HepG2 (cell line): ENCODE results near the gene TLE1. TPM values are rescaled to one million over a fixed set of nuclear protein-coding genes. Genes with fewer than 3 reads are reported as not detected.

Experiments used
- ATAC-seq: fragments of 200-7000 bp; cut with Tn5 transposase; 3 replicates; pipeline ENCODE4 v1.9.1; 2020; ENCODE audit warnings: mild to moderate bottlenecking, moderate library complexity
- BruUV-seq: library from RNA; stranded (reverse); fragments of 400-500 nt; replicated peaks from 2 replicates; lab custom pipeline; 2021; lab: Mats Ljungman, UMichigan
- CTCF ChIA-PET: fragments of 300-600 bp; formaldehyde crosslinking; extraction: SDS; loops from one replicate; lab custom pipeline; 2021; ENCODE audit warnings: low total read pairs, inconsistent platforms, low intra/inter-chr PET ratio; lab: Yijun Ruan, JAX
- POLR2A ChIA-PET: fragments of 350-600 bp; sonication (Branson Sonifier 250); formaldehyde crosslinking; loops from one replicate; lab custom pipeline; 2020; ENCODE audit warnings: antibody characterized with exemption, inconsistent platforms; lab: Yijun Ruan, JAX
- DNase-seq: peaks from one replicate; pipeline ENCODE4 v3.0.0-alpha.2; 2015; ENCODE audit warnings: low spot score
- FAIRE-seq: peaks from 3 replicates; lab custom pipeline; 2011; peaks lifted over from hg19 to GRCh38; lab: Jason Lieb, UNC
- H2AFZ ChIP-seq: one replicate; pipeline ENCODE4 v1.6.1; 2011; ENCODE audit warnings: low read length, inconsistent platforms
- H3K27ac ChIP-seq: fragments of 300-600 bp; 3 replicates; pipeline ENCODE4 v1.8.0; 2011; ENCODE audit warnings: mixed run types, mild to moderate bottlenecking, mixed read lengths, low read length, inconsistent platforms; ENCODE audit not compliant: insufficient read depth; ENCODE audit errors: extremely low read length
- H3K27me3 ChIP-seq, 2 experiments: fragments of 200-600 bp in 1 of 2; 2 replicates in 1 of 2; 3 replicates in 1 of 2; pipeline versions ENCODE4 v1.6.0 to v1.8.0; 2011; ENCODE audit warnings: low read length in 2 of 2, mild to moderate bottlenecking in 2 of 2, moderate library complexity in 2 of 2, inconsistent platforms in 1 of 2; ENCODE audit not compliant: insufficient read depth in 2 of 2, control insufficient read depth in 1 of 2
- H3K36me3 ChIP-seq, 2 experiments: fragments of 200-600 bp in 1 of 2; replicated peaks in 1 of 2; 2 replicates in 1 of 2; 3 replicates in 1 of 2; pipeline versions ENCODE4 v1.5.1 to v1.8.0; 2011; ENCODE audit warnings: low read length in 2 of 2, inconsistent platforms in 1 of 2; ENCODE audit not compliant: insufficient read depth in 2 of 2, control insufficient read depth in 1 of 2
- H3K4me1 ChIP-seq: 2 replicates; pipeline ENCODE4 v1.5.1; 2012; ENCODE audit warnings: low read length, inconsistent platforms; ENCODE audit not compliant: insufficient read depth
- H3K4me2 ChIP-seq: 2 replicates; pipeline ENCODE4 v1.6.0; 2011; ENCODE audit warnings: low read depth, low read length, inconsistent platforms
- H3K4me3 ChIP-seq, 3 experiments: fragments of 200-600 bp in 1 of 3; sonication (generic), shearing (Covaris generic) in 1 of 3; replicated peaks in 1 of 3; 2 replicates each; pipeline ENCODE4 v1.5.1; 2011 to 2016; ENCODE audit warnings: low read length in 3 of 3, inconsistent platforms in 2 of 3, low read depth in 2 of 3, mild to moderate bottlenecking in 2 of 3, control low read depth in 1 of 3, mixed read lengths in 1 of 3; ENCODE audit not compliant: insufficient read depth in 1 of 3
- H3K79me2 ChIP-seq: one replicate; pipeline ENCODE4 v1.6.1; 2011; ENCODE audit warnings: low read length, inconsistent platforms; ENCODE audit not compliant: insufficient read depth
- H3K9ac ChIP-seq: 2 replicates; pipeline ENCODE4 v1.6.0; 2011; ENCODE audit warnings: mild to moderate bottlenecking, low read depth, low read length, inconsistent platforms; ENCODE audit not compliant: insufficient read depth
- H3K9me3 ChIP-seq: 2 replicates; pipeline ENCODE4 v1.5.1; 2012; ENCODE audit warnings: mild to moderate bottlenecking, low read length
- H4K20me1 ChIP-seq: 2 replicates; pipeline ENCODE4 v1.6.0; 2011; ENCODE audit warnings: inconsistent platforms, mild to moderate bottlenecking, low read length, moderate library complexity; ENCODE audit not compliant: insufficient read depth
- EEA1 ChIP-seq: sonication (generic); formaldehyde crosslinking; IDR thresholded peaks from 2 replicates; pipeline ENCODE4 v1.5.1; 2020; ENCODE audit warnings: mild to moderate bottlenecking, missing genetic modification reagents, borderline replicate concordance
- JARID2 ChIP-seq: sonication (generic); formaldehyde crosslinking; IDR thresholded peaks from 2 replicates; pipeline ENCODE4 v1.8.1; 2023; ENCODE audit warnings: missing genetic modification reagents, inconsistent platforms; ENCODE audit not compliant: insufficient replicate concordance
- MLLT10 ChIP-seq: sonication (generic); formaldehyde crosslinking; IDR thresholded peaks from 2 replicates; pipeline ENCODE4 v1.4.0; 2020; ENCODE audit warnings: missing genetic modification reagents
- MXI1 ChIP-seq: IDR thresholded peaks from 3 replicates; pipeline ENCODE4 v1.6.1; 2012; ENCODE audit warnings: low read depth, low read length, inconsistent platforms, borderline replicate concordance
- NKX3-1 ChIP-seq: sonication (generic); formaldehyde crosslinking; IDR thresholded peaks from 2 replicates; pipeline ENCODE4 v1.5.0; 2020; ENCODE audit warnings: missing genetic modification reagents
- NONO ChIP-seq, 2 experiments: fragments of 450-650 bp in 1 of 2; sonication (generic) in 1 of 2; formaldehyde crosslinking in 1 of 2; IDR thresholded peaks in 1 of 2; conservative IDR thresholded peaks in 1 of 2; 2 replicates each; pipeline versions ENCODE4 v1.6.1 to v1.8.0; 2017 to 2022; ENCODE audit warnings: mild to moderate bottlenecking in 1 of 2, missing genetic modification reagents in 1 of 2, moderate library complexity in 1 of 2
- SPEN ChIP-seq: sonication (generic); formaldehyde crosslinking; IDR thresholded peaks from 2 replicates; pipeline ENCODE4 v1.5.1; 2020; ENCODE audit warnings: low read depth, mild to moderate bottlenecking, missing genetic modification reagents
- U2AF1 ChIP-seq: fragments of 200-400 bp; formaldehyde crosslinking; optimal IDR thresholded peaks from 2 replicates; pipeline ENCODE3; 2017; ENCODE audit warnings: mild to moderate bottlenecking, low read depth, low read length
- ZNF33B ChIP-seq: sonication (generic); formaldehyde crosslinking; IDR thresholded peaks from 2 replicates; pipeline ENCODE4 v1.5.1; 2020; ENCODE audit warnings: mild to moderate bottlenecking, missing genetic modification reagents
- WGBS: methylation state at CpG from one replicate; pipeline ENCODE4 v1.1.6; 2017; ENCODE audit warnings: low lambda C conversion rate; 5-methylcytosine and 5-hydroxymethylcytosine counted together
- in situ Hi-C: cut with HindIII; loops from 2 replicates; pipeline ENCODE4 v1.10.0; 2017; ENCODE audit warnings: low pct_unique_long_range_greater_than_20kb; ENCODE audit not compliant: extremely low pct_ligation_motif_present
- intact Hi-C: fragments of 100-400 bp; cut with micrococcal nuclease; formaldehyde crosslinking; loops from one replicate; pipeline ENCODE4 v1.10.0; 2022; ENCODE audit not compliant: unreplicated experiment
- polyA plus RNA-seq, 8 experiments: library from polyadenylated mRNA; depleted of rRNA in 3 of 8; stranded (reverse) in 7 of 8; unstranded in 1 of 8; fragments of >200 nt; fragmentation: Illumina TruSeq in 4 of 8; extraction: Trizol in 4 of 8; gene quantifications; 2 replicates each; pipeline versions ENCODE4 v1.2.1 to v1.2.3, GENCODE V29; 2011 to 2016; ENCODE audit warnings: low read depth in 4 of 8, missing spikeins in 1 of 8, mixed read lengths in 1 of 8; ENCODE audit not compliant: insufficient read depth in 1 of 8
- total RNA-seq, 5 experiments: library from RNA; depleted of rRNA; stranded (reverse); fragments of >200 nt; fragmentation: Illumina TruSeq; extraction: Trizol; gene quantifications; 2 replicates each; pipeline ENCODE4 v1.2.3, GENCODE V29; 2016; ENCODE audit warnings: low read depth in 1 of 5
- TF ChIP-seq, protein P1 (sequence below): sonication (generic); formaldehyde crosslinking; IDR thresholded peaks from 2 replicates; pipeline ENCODE4 v1.5.0; 2020; ENCODE audit warnings: missing genetic modification reagents
- TF ChIP-seq, protein P2 (sequence below), 2 experiments: sonication (generic) in 1 of 2; formaldehyde crosslinking in 1 of 2; IDR thresholded peaks; 2 replicates each; pipeline versions ENCODE4 v1.4.0 to v1.6.1; 2016 to 2020; ENCODE audit warnings: borderline replicate concordance in 1 of 2, low read depth in 1 of 2, mild to moderate bottlenecking in 1 of 2, missing genetic modification reagents in 1 of 2
- TF ChIP-seq, protein P3 (sequence below): sonication (generic); formaldehyde crosslinking; IDR thresholded peaks from 2 replicates; pipeline ENCODE4 v1.4.0; 2020; ENCODE audit warnings: low read depth, mild to moderate bottlenecking, missing genetic modification reagents

TLE1 gene
- total and polyA plus RNA-seq, 2 of the 13 experiments (the other 11 are each of a cell fraction or from before 2014, with no cell fraction given): 35.9 to 109 TPM

DNA sequence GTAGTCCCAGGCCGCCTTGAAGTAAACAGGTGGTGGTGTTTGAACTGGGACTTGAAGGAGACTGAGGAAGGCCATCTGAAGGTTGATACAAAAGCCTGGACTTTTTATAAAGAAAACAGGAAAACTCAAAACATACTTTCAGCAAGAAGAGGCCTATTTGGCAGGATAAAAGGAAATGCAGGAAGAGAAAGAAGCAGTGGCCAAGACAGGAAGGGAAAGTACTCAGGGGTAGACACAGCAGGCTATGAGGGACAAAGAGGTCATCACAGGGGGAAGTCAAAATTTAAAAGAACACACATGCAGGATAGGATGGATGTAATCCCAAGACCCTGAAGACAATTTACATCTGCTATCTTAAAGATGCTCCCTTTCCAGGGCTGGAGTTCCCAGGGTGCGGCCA lies 13.0 kb downstream of the TLE1 start:
- WGBS: 88% methylated on average over 2 of the region's 2 CpGs

DNA sequence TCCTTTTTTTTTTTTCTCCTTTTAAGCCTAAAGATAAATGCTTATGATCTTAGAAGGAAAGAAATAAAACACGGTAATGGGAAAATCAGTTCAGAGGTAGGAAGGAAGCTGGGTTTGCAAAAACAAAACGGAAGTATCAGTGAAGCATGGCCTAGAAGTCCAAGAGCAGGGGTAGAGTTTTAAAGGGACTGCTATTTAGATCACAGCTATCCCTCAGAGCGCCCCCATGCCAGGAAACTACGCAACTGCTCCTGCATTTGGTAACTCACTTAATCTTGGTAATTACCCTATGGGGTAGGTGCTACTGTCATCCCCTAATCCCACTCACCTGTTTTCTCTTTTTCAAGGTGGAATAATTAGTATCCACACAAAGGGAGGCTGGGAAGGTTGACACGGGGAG lies 16.0 kb downstream of the TLE1 start:
- Histone ChIP-seq H3K27me3 (no peaks in the 10 kb centered on the region), H4K20me1 (peaks cover 65% of the 10 kb centered on the region), H2AFZ (no peak overlapping the region), H3K79me2 (peaks cover 91% of the 10 kb centered on the region), H3K36me3 (peaks cover 13 to 53% of the 10 kb centered on the region in 2 experiments), H3K4me1 (peaks cover 52% of the 10 kb centered on the region), H3K9ac (no peak overlapping the region), H3K27ac (no peak overlapping the region), H3K4me3 (no peak overlapping the region), H3K9me3 (no peaks in the 10 kb centered on the region), H3K4me2 (no peak overlapping the region)
- in situ Hi-C loops (no loop called here), intact Hi-C loops (no loop called here)
- POLR2A ChIA-PET: interaction anchor here (0.7 to 2.5 kb wide), 2 partner anchors 13 to 65 kb away, joined by 3 to 8 read pairs; no protein-coding TSS in a partner anchor
- CTCF ChIA-PET: no interaction called here
- DNase-seq (no peak), ATAC-seq (no peak), FAIRE-seq (no peak)
- BruUV-seq: no TSS peak
- WGBS: 79% methylated on average over 5 of the region's 5 CpGs
- no peak for TF ChIP-seq NONO (IDR thresholded peaks at IDR 0.05)
- TF ChIP-seq NONO (CRISPR knock-in tag; conservative IDR thresholded peaks at IDR 0.05): no peak
- TF ChIP-seq, protein P1, sequence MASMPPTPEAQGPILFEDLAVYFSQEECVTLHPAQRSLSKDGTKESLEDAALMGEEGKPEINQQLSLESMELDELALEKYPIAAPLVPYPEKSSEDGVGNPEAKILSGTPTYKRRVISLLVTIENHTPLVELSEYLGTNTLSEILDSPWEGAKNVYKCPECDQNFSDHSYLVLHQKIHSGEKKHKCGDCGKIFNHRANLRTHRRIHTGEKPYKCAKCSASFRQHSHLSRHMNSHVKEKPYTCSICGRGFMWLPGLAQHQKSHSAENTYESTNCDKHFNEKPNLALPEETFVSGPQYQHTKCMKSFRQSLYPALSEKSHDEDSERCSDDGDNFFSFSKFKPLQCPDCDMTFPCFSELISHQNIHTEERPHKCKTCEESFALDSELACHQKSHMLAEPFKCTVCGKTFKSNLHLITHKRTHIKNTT (CRISPR knock-in tag): no peak
- TF ChIP-seq, protein P2, sequence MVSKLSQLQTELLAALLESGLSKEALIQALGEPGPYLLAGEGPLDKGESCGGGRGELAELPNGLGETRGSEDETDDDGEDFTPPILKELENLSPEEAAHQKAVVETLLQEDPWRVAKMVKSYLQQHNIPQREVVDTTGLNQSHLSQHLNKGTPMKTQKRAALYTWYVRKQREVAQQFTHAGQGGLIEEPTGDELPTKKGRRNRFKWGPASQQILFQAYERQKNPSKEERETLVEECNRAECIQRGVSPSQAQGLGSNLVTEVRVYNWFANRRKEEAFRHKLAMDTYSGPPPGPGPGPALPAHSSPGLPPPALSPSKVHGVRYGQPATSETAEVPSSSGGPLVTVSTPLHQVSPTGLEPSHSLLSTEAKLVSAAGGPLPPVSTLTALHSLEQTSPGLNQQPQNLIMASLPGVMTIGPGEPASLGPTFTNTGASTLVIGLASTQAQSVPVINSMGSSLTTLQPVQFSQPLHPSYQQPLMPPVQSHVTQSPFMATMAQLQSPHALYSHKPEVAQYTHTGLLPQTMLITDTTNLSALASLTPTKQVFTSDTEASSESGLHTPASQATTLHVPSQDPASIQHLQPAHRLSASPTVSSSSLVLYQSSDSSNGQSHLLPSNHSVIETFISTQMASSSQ (IDR thresholded peaks at IDR 0.05; ENCODE audit: low read depth): no peak
- TF ChIP-seq, protein P2 (CRISPR knock-in tag; IDR thresholded peaks at IDR 0.05; ENCODE audit: borderline replicate concordance): no peak
- no peak for TF ChIP-seq NKX3-1 (CRISPR knock-in tag)
- TF ChIP-seq U2AF1: no peak
- no peak for TF ChIP-seq ZNF33B (CRISPR knock-in tag)
- no peak for TF ChIP-seq MXI1
- TF ChIP-seq MLLT10 (CRISPR knock-in tag): no peak
- TF ChIP-seq EEA1: no peak

More for the DNA sequence above, 13.0 kb downstream of the TLE1 start:
- Histone ChIP-seq H3K9ac (no peak overlapping the region), H3K9me3 (no peaks in the 10 kb centered on the region), H3K27ac (no peak overlapping the region), H3K4me2 (no peak overlapping the region), H3K36me3 (peaks cover 14 to 47% of the 10 kb centered on the region in 2 experiments), H3K4me3 (no peak overlapping the region), H3K79me2 (peaks cover 93% of the 10 kb centered on the region), H3K27me3 (no peaks in the 10 kb centered on the region), H4K20me1 (peaks cover 65% of the 10 kb centered on the region), H2AFZ (no peak overlapping the region), H3K4me1 (peaks cover 56% of the 10 kb centered on the region)
- FAIRE-seq (no peak), ATAC-seq (no peak), DNase-seq (no peak)
- no TSS peak for BruUV-seq
- CTCF ChIA-PET: no interaction called here
- in situ Hi-C loops (no loop called here), intact Hi-C loops (no loop called here)
- TF ChIP-seq JARID2 (CRISPR knock-in tag): no peak
- TF ChIP-seq U2AF1: no peak
- no peak for TF ChIP-seq SPEN
- no peak for TF ChIP-seq ZNF33B (CRISPR knock-in tag)
- TF ChIP-seq, protein P3, sequence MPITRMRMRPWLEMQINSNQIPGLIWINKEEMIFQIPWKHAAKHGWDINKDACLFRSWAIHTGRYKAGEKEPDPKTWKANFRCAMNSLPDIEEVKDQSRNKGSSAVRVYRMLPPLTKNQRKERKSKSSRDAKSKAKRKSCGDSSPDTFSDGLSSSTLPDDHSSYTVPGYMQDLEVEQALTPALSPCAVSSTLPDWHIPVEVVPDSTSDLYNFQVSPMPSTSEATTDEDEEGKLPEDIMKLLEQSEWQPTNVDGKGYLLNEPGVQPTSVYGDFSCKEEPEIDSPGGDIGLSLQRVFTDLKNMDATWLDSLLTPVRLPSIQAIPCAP (CRISPR knock-in tag): no peak
- POLR2A ChIA-PET: interaction anchor here (1.1 kb wide), 1 partner anchor 19 kb away, joined by 3 read pairs; no protein-coding TSS in a partner anchor
